SKM-1 (cell line): ENCODE data around the gene FAF1.

Experiments used
- DNase-seq: peaks from one replicate; lab custom pipeline; 2025; ENCODE audit not compliant: unreplicated experiment; lab: John Stamatoyannopoulos, UW

FAF1 gene

DNA sequence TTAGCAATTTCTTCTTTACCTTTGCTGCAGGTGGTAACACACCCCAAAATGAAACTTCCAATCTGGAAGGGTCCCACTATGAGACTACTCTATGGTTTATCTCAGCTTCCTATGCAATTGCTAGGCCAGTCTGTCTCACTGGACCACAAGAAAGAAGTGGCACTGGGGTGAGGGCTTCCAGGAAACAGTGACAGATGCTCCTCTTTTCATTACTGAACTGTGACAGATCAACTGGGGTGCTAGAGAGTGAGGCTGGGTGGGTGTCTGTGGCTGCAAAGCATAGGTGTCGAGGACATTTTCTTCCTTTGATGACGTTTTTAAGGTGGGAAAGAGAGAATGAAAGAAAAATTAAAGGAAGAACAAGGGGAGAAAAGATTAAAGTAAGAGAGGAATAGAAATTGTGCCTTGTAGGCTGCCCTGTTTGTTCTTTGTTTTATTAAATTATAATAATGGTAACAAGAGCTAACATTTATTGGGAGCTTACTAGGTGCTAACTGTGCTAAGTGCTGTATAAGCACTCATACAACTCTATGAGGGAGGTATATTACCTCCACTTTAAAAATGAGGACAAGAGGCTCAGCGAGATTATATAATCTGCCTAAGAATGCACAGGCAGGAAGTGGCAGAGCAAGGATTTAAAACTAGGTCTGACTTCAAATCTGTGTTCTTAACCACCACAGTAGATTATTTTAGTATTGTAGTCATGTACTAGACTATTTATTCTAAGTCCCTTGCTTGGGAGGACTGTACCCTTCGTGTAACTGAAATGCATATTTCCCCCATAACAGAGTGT is 509.0 kb downstream of the FAF1 start:
- DNase-seq, result no peak

DNA sequence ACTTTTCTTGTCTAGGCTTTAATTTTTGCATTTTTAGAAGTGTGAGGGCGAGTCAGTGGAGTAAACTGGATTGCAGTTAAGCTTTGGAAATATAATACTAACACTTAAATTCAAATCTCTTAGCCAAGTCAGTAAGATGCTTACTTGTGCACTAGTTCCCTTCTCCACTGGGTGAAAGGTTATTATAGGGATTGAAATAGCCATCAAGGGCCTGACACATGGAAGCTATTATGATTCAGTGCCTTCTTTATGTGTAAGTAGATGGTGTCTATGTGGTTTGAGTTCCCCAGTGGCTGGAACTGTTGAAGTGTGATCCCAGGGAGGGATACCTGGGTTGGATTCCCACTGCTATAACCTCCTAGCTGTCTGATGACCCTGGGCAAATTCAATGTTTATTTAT is 512.1 kb downstream of the FAF1 start:
- DNase-seq, result no peak

DNA sequence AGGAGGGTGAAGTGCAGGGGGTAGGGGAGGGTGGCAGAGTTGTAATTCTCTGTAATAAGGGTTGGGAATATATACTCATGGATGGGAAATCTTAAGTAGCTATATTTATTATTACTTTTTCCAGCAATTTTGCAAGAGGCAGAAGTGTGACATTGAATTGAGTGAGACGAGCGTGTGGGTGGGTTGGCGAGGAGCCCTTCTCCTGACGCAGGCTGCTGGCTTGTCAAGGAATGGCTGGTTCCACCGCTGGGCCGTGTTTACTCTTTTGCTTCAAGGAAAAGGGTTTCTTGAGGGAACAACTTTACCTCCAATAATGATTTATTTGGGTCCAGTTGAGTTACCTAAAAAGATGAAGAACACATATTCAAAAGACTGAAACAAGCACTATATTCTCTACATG is 518.9 kb downstream of the FAF1 start:
- no peak for DNase-seq

DNA sequence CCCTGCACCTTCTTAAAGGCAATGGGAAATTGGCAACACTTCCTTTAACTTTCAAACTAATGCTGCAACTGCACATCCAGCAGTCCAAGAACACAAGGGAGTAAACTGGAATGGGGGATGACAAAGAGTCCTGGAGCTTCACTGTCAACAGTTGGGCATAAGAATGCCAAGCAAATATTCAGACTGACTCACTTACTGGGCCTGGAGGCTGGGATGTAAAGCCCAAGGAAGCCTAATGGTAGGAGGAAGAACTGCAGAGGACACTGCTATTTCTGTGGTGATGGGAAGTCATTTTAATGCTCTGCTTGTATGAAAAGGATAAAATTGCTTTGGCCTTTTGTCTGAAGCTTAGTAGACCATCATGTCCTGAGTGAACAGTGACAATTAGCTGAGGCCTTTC is 521.1 kb downstream of the FAF1 start:
- no peak for DNase-seq

DNA sequence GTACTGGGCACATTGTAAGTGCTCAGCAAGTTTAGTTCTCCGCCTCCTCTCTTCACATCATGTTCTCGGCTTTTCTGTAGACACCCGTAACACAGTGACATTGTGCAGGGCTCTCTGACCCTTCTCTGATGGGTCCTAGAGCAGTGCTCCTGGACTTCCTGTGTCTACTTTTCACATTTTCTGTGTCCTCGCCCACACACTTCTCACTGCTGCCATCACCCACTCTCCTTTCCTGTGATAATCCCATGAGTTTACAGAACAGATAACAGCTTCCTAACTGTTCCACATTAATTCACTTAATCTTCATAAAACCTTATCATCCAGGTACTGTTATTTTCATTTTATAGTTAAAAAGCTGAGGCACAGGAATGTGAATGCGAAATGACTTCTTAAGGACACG is 523.6 kb downstream of the FAF1 start:
- no peak for DNase-seq

DNA sequence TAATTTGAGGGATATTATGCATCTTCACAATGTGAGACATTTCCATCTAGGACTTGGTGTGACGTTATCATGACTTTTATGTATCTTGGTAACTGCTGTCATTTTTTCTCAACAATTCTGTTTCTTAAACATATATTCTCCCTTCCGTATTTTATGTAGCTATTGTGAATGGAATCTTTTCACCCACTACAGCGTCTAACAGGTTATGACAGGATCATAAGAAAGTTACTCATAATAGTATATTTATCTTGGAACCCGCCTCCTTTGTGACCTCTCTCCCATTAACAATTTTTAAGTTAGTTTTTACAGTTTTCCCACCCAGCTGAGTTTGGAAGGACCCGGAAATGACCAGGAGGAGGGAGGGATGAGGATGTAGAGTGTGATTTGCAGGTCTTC is 530.1 kb downstream of the FAF1 start:
- DNase-seq, result no peak

DNA sequence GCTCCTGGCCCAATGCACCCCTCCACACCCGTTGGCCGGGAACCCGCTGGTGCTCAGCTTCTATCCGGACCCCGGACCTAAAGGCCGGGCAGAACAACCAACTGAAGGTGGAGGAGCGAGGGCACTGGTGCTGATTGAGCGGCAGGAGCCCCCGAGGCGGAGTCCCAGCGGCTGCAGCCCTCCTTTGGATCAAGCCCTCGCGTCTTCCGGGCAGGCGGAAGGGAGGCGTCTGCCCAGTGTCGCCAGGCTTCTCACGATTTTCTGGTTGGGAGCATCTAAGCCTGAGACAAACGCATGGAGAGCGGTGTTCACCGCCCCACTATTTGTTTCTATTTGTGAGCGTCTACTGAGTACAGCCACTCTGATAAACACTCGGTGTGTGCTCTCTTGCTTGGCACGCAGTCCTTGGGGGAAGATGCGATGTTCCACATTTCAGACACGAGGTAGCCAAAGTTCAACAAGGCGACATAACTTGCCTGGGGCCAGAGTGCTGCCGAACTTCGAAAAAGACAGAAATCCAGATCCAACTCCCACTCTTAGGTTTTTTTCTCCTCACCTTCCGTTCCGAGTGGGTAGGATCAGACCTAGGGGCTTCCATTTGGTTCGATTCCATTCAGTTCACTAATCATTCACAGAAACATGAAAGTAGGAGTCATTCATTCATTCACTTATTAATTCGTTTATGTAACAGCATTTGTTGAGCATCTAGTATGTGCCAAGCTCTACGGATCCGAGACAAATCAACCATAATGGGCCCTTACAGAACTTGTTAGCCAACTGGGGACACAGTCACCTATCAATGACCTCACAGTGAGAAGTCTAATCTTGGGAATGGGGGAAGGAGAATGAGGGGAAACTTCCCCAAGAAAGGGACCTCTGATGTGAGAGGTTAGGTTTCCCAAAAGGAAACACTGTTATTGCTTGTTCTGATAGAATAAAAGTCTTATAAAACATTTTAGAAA is 532.0 kb downstream of the FAF1 start:
- DNase-seq, result no peak

DNA sequence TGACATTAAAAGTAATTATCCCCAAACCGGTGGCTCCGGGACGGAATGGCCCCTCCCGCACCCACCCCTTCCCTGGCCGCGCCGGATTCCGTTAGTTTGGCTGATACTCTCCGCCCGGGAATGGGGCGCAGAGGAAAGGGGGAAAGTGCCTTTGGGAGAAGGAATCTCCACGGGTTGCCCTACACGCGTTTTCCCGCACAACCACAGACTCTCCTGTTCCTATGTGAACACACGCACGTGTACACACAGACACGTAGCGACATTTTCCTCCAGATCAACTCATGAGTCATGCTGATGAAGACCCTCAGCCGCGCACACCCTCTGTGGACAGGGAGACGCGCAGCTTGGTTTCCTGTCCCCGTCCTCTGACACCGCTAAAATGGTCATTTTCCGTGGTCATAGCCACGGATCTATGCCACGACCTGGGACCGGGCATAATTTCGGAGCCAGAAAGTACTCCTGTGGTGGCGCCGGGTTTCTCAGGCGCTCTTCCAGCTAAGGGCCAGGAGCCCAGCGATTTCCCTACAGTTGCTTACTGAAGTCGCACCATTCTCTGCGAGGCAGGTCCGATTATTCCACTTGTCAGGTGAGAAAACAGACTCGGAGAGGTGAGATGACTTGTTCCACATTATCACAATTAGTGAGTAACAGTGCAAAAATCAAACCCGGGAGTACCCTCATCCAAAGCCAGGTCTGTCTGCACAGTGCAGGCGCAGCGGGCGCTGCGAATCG is 532.8 kb downstream of the FAF1 start:
- no peak for DNase-seq

DNA sequence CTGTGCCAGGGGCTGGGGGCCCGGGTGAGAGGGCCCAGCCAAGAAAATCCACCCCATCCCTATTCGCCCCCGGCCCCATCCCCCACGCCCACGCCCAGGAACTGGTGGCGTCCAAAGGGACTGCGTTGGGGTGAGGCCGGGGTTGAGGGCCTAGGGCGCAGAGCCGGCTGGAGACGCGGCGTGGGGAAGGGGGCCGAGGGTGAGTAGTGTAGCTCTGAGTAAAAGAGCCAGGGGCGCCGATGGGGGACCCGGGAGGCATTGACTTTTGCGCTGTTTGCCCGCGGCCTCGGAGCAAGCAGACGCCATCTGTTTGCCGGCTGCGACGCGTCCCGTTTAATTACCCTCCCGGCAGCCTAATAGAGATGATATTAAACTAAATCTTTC is 533.4 kb downstream of the FAF1 start:
- DNase-seq, result no peak

DNA sequence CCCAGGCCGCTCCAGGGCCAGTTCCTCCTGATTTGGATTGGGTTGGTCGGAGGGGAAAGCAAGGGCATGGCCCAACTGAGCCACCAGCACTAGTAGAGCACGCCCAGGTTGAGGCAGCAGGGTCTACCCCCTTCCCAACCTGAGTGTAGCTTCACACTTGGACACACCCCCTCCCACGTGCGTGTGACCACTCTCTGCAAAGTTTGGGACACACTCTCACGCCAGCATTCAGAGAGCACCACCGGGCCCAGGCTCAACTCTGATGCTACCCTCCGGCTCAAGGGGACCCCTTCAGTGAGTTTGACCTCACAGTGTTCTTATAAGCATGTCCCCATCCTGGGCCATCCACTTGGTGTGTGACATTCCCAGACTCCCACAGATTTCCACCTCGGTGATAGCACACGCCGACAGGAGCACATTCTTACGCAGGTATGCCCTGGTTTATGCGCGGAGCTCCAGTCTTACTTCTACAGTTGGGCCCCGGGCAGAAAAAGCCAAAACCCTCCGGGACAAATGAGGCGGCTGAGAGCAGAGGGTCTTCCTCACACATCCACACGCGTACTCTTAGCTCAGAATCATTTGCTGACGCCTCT is 533.9 kb downstream of the FAF1 start:
- no peak for DNase-seq

DNA sequence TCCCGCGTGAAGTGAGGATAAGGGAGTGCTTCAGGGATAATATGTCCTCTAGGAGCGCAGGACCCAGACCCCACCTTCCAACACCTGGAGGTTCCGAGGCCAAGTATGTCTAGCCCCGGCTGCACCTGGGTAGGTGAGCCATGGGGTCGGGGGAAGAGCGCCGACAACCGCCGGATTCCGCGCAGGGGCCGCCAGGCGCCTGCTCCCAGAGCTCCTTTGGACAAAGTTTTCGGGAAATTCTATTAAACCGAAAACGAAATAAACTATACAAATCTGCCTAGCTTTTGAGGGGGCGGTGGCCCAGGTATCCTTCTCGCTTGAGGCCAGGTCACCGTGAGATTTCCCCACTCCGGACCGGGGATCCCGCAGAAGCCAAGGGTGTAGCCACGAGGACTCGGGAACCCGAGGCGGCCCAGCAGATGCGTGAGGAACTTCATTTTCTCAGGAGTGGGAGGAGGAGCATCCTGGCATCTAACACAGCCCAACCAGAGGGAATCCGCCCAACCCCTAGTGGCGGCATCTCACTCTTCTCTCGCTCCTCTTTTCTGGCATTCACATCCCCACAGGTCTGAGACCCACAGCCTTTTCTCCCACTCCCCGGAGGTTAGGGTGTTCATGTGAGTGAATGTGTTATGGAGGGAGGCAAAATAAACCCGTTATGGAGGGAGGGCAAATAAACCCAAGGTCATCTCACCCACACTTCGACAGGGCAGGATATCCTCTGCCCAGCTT is 534.5 kb downstream of the FAF1 start:
- no peak for DNase-seq

DNA sequence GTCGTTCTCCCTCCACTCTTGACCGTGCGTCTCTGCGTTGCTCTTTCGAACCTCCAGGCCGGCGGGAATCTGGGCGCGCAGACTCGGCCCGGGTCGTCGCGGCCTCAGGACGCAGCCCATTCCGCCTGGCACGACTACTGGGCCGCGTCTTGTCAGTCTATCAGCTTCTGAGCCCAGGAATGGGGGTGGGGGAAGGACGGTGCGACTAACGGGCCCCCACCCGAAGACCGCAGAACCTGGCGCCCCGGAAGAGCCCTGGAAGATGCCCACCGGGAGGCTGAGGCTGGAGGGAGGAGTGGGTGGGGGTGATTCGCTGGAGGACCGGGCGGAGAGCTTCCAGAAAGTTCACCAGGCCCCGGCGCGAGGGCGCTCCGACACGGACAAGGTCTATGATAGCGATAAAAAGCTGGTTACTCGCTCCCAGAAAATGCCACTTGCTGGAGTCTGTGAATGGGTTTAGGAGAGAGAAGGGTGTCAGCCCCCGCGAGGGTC is 535.1 kb downstream of the FAF1 start:
- no peak for DNase-seq

DNA sequence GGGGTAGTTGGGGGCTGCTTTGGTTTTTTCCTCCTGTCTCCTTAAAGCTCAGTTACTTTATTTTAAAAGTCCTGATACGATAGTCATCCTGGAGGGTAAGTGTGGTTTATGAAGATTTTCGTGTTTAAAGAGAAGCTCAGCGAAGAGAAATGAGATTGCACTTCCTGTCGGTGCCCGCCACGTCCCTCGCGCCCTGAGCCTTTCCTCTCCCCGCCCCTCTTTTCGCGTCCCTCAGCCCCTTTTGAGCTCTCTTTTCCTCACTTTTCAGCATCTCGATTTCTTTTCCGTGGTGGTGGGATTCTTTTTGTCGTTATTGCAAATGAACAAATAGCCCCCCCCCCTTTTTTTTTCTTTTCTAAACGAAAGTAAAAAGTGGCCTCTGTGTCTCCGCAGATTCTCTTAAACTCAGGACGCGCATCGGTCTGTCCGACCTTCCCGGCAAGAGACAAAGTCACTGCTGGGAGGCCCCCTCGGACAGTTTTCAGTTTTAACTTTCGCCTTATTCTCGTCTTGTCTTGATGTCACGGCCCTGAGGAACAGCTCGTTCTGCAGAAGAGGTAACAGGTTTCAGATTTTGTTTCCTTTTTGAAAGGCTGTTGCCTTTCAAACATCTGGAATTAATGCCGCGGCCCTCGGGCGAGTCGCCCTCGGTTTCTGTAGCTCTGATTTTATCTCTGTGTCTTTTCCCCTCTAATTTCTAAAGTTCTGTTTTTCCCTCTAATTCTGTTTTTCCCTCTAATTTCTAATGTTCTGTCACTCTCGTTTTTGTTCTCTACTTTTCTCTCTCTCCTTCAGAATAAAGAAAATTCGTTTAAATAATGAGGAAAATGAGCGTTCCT is 535.8 kb downstream of the FAF1 start:
- DNase-seq, result no peak

DNA sequence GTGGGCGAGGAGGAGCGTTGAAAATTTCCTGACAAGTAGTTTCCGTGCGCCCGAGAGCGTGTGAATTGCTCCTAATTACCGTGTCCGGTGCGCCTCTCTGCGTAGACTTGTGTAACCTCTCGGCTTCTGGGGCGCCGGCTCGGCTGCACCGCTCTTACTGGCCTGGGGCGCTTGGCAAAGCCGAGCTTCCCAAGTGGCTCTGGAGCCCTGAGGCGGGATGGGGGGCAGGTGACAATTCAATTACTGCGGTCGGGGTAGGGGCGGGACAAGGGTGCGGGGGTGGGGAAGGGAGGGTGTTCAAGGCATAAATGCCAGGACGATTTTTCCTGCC is 536.4 kb downstream of the FAF1 start:
- no peak for DNase-seq

DNA sequence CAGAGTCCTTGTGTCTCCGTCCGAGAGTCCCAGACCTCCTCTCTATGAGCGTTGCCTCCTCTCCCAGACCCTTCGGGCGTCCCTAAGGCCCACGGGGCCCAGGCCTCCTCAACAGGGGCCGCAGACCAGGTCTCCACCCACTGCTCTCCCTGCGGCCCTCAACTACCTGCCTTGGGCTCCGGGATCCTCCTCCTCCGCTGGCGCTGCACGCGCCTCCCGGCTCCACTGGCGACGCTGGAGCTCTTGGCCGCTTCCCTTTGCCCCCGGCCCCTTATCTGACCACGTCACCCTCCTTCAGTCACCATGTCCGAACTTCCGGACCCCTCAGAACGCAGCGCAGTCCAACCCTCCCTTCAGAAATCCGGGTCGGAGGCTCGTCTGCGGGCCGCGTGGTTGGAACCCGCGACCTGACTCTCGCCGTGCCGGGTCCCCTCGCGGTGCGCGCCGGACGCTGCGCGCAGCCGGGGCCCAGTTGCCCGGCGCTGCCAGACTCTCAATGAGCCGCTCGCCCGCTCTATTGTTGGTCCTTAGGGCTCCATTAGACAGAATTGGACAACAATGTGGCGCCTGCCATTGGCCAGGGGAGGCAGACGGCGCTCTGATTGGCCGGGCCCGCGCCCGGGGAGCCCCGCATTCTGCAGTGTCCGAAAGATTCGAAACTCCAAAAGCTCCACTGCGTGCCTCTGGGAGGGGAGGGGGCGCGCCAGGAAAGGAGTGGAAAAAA is 537.0 kb downstream of the FAF1 start, which contains the start of gene DMRTA2:
TSS of gene DMRTA2 (minus strand) at position 498 of the 724 bp plus-strand sequence. CDS start 1,907 bp downstream, outside the sequence.
- DNase-seq, result no peak

DNA sequence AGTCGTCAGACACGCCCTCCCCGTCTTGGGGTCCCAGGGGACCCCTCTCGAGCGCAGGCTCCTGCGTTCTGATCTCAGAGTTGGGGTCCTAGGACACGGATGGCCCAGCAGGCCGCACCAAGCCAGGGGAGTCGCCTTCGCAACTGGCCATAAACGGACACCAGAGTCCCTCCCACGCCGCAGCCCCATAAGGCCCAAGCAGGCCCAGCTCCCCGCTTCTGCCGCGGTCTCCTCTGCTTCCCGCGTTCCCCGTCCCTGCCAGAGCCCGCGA is 537.5 kb downstream of the FAF1 start:
- DNase-seq, result no peak

DNA sequence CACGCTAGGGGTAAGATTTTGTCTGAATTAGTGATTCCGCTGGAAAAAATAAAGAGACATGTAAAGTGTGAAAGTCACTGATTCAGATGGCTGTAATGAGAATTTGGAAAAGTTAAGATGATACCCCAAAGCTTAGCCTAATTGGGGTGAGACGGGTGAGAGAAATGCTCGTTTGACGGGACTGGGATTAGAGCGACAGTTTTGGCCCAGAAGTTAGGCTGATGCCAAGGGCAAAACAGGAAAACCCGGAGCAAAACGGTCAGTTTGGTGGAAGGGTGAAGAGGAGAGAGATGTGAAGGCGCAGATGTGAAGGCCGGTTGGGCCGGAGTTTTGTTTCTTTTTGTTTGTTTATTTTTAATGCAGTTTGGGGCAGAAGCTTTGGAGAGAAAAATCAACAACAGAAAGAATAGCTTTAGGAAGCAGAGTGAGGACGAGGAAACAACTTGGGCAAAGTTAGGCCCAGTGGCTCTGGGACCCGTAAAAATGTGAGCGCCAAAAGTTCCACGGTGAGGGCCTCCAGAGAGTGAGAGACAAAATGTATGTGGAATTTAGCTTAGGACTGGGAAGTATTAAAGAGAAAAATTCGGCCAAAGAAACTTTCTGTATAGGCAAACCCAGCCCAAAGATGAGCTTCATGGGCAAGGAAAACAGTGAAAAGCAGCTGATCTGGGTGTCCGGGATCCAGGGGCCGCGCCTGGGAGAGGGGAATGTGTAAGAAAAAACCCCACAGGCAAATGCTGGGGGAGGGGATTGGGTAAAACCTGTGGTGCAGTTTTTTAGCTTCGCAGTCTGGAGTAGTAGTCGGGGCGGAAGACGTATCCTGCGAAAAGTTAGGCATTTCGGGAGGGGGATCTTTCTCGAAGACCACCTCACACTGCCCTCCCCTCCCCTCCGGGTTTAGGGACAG is 538.0 kb downstream of the FAF1 start:
- DNase-seq, result no peak

DNA sequence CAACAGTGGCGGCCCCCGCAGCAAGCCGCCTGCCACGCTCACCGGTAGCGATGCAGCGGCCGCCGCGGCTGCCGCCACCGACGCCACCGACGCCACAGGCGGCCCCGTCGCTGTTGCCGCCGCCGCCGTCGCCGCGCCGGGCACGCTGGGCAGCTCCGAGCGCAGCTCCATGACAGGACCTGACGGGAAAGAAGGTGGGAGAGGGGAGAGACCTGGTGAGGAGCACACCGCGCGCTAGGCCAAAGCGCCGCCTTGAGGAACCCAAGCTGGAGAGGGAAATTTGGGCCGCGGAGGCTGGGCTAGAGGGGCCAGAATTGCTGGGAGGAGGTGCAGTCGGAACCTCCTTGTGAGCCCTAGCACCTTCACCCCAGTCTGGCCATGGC is 538.7 kb downstream of the FAF1 start:
- no peak for DNase-seq
